ENCODE measurements around the gene CRYBG2. TPM values are rescaled to one million over a fixed set of nuclear protein-coding genes. Genes with fewer than 3 reads are reported as not detected.
A peak's percentile ranks its signal among the peaks of the same experiment; 100 is the strongest.
"Not testable (repeated sequence)": the region's sequence is repeated elsewhere in the genome, so short reads cannot be mapped to it uniquely, and the experiment has no call there.

CRYBG2 gene
- polyA plus RNA-seq, 3 donors: 0.52 TPM; not detected in 2

GRCh38 chr1:26335774-26336476 is 18.0 kb downstream of the CRYBG2 start:
- WGBS (ENCODE audit: insufficient coverage): 0% methylated on average over 20 of the region's 41 CpGs
- H3K4me1 ChIP-seq (ENCODE audit: control insufficient read depth in 1 of 2, insufficient read depth in 2 of 2, low read length in 2 of 2): peaks cover 24 to 29% of the 10 kb centered on the region in 2 donors
- H3K27ac ChIP-seq (ENCODE audit: low read depth in 1 of 2, low read length in 2 of 2): no peak overlapping the region
- peak overlapping the region; percentile 42 for H3K9ac ChIP-seq (ENCODE audit: insufficient read depth, low read length, poor library complexity, severe bottlenecking)
- peak overlapping the region; percentile 45 to 80 (median 56) for H3K4me3 ChIP-seq (replicated peaks in 1 of 3; ENCODE audit: low read depth in 2 of 3, low read length in 3 of 3)
- DNase-seq: peak in 2 of 3 donors; percentile 38
- H3K36me3 ChIP-seq (replicated peaks in 1 of 2; ENCODE audit: control insufficient read depth in 1 of 2, insufficient read depth in 2 of 2, low read length in 2 of 2): no peaks in the 10 kb centered on the region
- Mint-ChIP-seq H3K27ac (peak overlapping the region in 3 of 7 donors; percentile 26 to 84 (median 40)), H3K4me1 (peaks cover 22% of the 10 kb centered on the region), H3K36me3 (no peaks in the 10 kb centered on the region), H3K27me3 (ENCODE audit: low read depth in 3 of 3) (peaks cover 18 to 47% (median 29%) of the 10 kb centered on the region in 3 donors), H3K4me3 (peak overlapping the region; percentile 93 to 99), H3K9me3 (peaks cover 0 to 3% (median 0%) of the 10 kb centered on the region in 7 donors)
- H4K20me1 ChIP-seq (ENCODE audit: insufficient read depth, low read length): no peaks in the 10 kb centered on the region
- H3K27me3 ChIP-seq (ENCODE audit: control insufficient read depth in 2 of 2, insufficient read depth in 2 of 2, low read length in 2 of 2): peaks cover 0 to 25% of the 10 kb centered on the region in 2 donors
- H3K79me2 ChIP-seq (ENCODE audit: insufficient read depth, low read length): no peaks in the 10 kb centered on the region
- intact Hi-C loops (cut with micrococcal nuclease): no loop called here
- H2AFZ ChIP-seq (ENCODE audit: insufficient read depth, low read depth, low read length, poor library complexity, severe bottlenecking): peak overlapping the region; percentile 89
- peak overlapping the region; percentile 97 for H3K4me2 ChIP-seq (replicated peaks; ENCODE audit: extremely low read depth, low read length, poor library complexity, severe bottlenecking)
- H3K9me3 ChIP-seq (replicated peaks in 1 of 2; ENCODE audit: control insufficient read depth in 1 of 2, insufficient read depth in 1 of 2, low read length in 2 of 2): no peaks in the 10 kb centered on the region
- TF ChIP-seq CTCF (IDR thresholded peaks at IDR 0.05): no peak

- H3K79me2 ChIP-seq (ENCODE audit: insufficient read depth, low read length); H4K20me1 ChIP-seq (ENCODE audit: insufficient read depth, low read length); H3K4me3 ChIP-seq (replicated peaks in 1 of 3; ENCODE audit: low read depth in 2 of 3, low read length in 3 of 3); H3K9ac ChIP-seq (ENCODE audit: insufficient read depth, low read length, poor library complexity, severe bottlenecking); H3K4me2 ChIP-seq (replicated peaks; ENCODE audit: extremely low read depth, low read length, poor library complexity, severe bottlenecking); DNase-seq; H3K27ac ChIP-seq (ENCODE audit: low read depth in 1 of 2, low read length in 2 of 2); H3K9me3 Mint-ChIP-seq; H2AFZ ChIP-seq (ENCODE audit: insufficient read depth, low read depth, low read length, poor library complexity, severe bottlenecking); H3K4me3 Mint-ChIP-seq; H3K9me3 ChIP-seq (replicated peaks in 1 of 2; ENCODE audit: control insufficient read depth in 1 of 2, insufficient read depth in 1 of 2, low read length in 2 of 2); intact Hi-C loops (cut with micrococcal nuclease); H3K36me3 ChIP-seq (replicated peaks in 1 of 2; ENCODE audit: control insufficient read depth in 1 of 2, insufficient read depth in 2 of 2, low read length in 2 of 2); H3K36me3 Mint-ChIP-seq: not testable (repeated sequence)
- Mint-ChIP-seq H3K27me3 (ENCODE audit: low read depth in 3 of 3) (peaks cover 13 to 43% (median 33%) of the 10 kb centered on the region in 3 donors), H3K27ac (peak overlapping the region in 2 of 7 donors; percentile 25 to 57), H3K4me1 (peaks cover 22% of the 10 kb centered on the region)
- Histone ChIP-seq H3K27me3 (ENCODE audit: control insufficient read depth in 2 of 2, insufficient read depth in 2 of 2, low read length in 2 of 2) (peaks cover 0 to 23% of the 10 kb centered on the region in 2 donors), H3K4me1 (ENCODE audit: control insufficient read depth in 1 of 2, insufficient read depth in 2 of 2, low read length in 2 of 2) (peaks cover 24 to 29% of the 10 kb centered on the region in 2 donors)
- 83% methylated on average over 2 of the region's 8 CpGs for WGBS (ENCODE audit: insufficient coverage)
Observed at GRCh38 chr1:26333312-26333711, 20.6 kb downstream of the CRYBG2 start.

Measured in CD14-positive monocyte (primary cell).